ENCODE data around the gene PDZRN4. TPM values are rescaled to one million over a fixed set of nuclear protein-coding genes. Genes with fewer than 3 reads are reported as not detected.

Gene PDZRN4
- total RNA-seq (2022; extraction: Qiagen RNA extraction), result not detected in 5 replicates

GRCh38 chr12:41188058-41188840 lies at the start of gene PDZRN4:
TSS of gene PDZRN4 (plus strand) at chr12:41188320.

